Gastrocnemius medialis (tissue), 4 donors: ENCODE measurements around the gene RNF223. TPM values are rescaled to one million over a fixed set of nuclear protein-coding genes. Genes with fewer than 3 reads are reported as not detected.

Experiments
- ATAC-seq, 2 donors: fragments of 150-250 bp; one replicate each; pipeline ENCODE4 v1.9.1; 2016
- DNase-seq, 2 donors: peaks; one replicate each; pipeline ENCODE4 v3.0.0-alpha.2; 2019
- H3K27ac ChIP-seq, 4 donors: fragments of 200-600 bp; sonication (generic); 1 replicate in 1 of 4; 2 replicates in 3 of 4; pipeline ENCODE4 v1.5.1; 2016 to 2018; ENCODE audit warnings: mild to moderate bottlenecking in 2 of 4, moderate library complexity in 1 of 4
- H3K27me3 ChIP-seq, 3 donors: fragments of 200-600 bp; sonication (generic) in 2 of 3; 1 replicate in 1 of 3; 2 replicates in 2 of 3; pipeline versions ENCODE4 v1.5.1 to v1.6.0; 2016 to 2019; ENCODE audit warnings: mild to moderate bottlenecking in 1 of 3, moderate library complexity in 1 of 3
- H3K36me3 ChIP-seq, 2 donors: fragments of 200-600 bp; sonication (generic) in 1 of 2; one replicate each; pipeline ENCODE4 v1.5.1; 2017 to 2018
- H3K4me1 ChIP-seq, 2 donors: fragments of 200-600 bp; sonication (generic) in 1 of 2; one replicate each; pipeline ENCODE4 v1.5.1; 2016 to 2017; ENCODE audit warnings: mild to moderate bottlenecking in 2 of 2
- H3K4me3 ChIP-seq, 4 donors: fragments of 200-600 bp; sonication (generic) in 3 of 4; 1 replicate in 1 of 4; 2 replicates in 3 of 4; pipeline ENCODE4 v1.5.1; 2016 to 2019; ENCODE audit warnings: mild to moderate bottlenecking in 2 of 4
- H3K9me3 ChIP-seq, 3 donors: fragments of 200-600 bp; sonication (generic) in 2 of 3; 1 replicate in 1 of 3; 2 replicates in 2 of 3; pipeline ENCODE4 v1.5.1; 2016 to 2019
- CTCF ChIP-seq, 5 experiments: fragments of 450-650 bp in 3 of 5; fragments of 200-600 bp in 2 of 5; sonication (generic) in 2 of 5; IDR thresholded peaks in 4 of 5; conservative IDR thresholded peaks in 1 of 5; 1 replicate in 4 of 5; 2 replicates in 1 of 5; pipeline ENCODE4 v1.5.1; 2016 to 2019; ENCODE audit warnings: antibody characterized with exemption in 5 of 5, mild to moderate bottlenecking in 3 of 5, moderate library complexity in 3 of 5
- POLR2A ChIP-seq, 2 donors: fragments of 450-650 bp; IDR thresholded peaks; one replicate each; pipeline ENCODE4 v1.6.1; 2017; ENCODE audit warnings: antibody characterized with exemption in 2 of 2, mild to moderate bottlenecking in 2 of 2, moderate library complexity in 2 of 2
- in situ Hi-C, 4 donors: fragments of 200-750 bp; cut with MboI; loops; one replicate each; pipeline versions ENCODE4 v1.15.0 to v1.8.0; 2017; ENCODE audit warnings: low sequenced_read_pairs in 4 of 4
- intact Hi-C: fragments of 100-400 bp; cut with DNase I; formaldehyde crosslinking; loops from one replicate; pipeline ENCODE4 v1.15.1; 2023; ENCODE audit warnings: low total_unique reads
- total RNA-seq, 4 donors: library from RNA; depleted of rRNA; stranded (reverse); fragments of >200 nt; gene quantifications; one replicate each; pipeline versions ENCODE4 v1.1.0 to v1.2.3, GENCODE V29; 2016

The RNF223 gene
- total RNA-seq, 4 donors from 2014 or later: not detected

DNA sequence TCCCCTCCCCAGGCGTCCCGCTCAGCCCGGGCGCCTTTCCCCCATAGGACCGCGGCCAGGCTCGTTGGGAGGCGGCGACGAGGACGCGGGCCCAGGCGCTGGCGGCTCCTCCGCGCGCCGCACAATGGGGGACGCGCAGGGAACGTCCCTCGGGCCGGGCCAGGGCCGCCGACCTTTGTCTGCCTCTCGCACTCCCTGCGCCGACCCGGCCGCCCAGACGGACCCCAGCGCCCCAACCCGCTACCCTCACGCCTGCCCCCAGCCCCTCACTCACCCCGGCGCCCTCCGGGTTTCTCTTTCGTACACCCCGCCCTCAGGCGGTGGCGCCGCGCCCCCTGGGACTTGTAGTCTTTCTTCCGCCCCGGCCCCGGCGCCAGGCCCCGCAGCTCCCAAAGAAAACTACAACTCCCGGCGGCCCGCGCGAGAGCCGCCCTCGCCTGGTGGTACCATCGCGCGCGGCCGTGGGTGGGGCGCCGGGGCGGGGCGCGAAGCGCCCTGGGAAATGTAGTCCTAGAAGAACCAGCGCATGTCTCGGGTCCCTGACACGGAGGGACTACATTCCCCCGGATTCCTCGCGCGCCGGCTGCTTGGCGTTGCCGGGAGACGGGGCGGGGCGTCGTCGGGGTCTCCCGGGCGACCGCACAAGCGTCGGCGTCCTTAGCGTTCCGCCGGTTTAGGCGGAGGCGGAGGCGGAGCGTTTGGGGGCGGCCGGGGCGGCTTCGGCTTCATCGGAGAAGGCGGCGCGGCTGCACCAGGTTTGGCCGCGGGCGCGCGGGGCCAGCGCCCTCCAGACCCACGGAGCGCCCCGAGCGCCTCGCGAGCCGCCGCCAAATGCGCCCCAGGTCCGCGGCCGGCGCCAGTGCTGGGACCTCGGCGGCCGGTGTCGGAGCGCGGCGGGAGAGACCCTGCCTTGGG, 41.9 kb upstream of the RNF223 start, which contains the start of gene C1orf159:
C1orf159 (minus strand) TSS at position 304 of the 915 bp plus-strand sequence. CDS start 24,546 bp downstream, outside the sequence.
- H3K36me3 ChIP-seq: peaks cover 0 to 7% of the 10 kb centered on the region in 2 donors
- in situ Hi-C loops: loop anchor here in 1 of 4 donors (25.0 kb wide), 1 partner anchor 146 kb away; the partner anchor contains the start of gene UBE2J2
- intact Hi-C loops: loop anchor here (1.0 to 10.0 kb wide), 3 partner anchors 81 to 259 kb away; partner anchors contain the start of genes AURKAIP1 and UBE2J2
- H3K9me3 ChIP-seq: peaks cover 0 to 6% (median 0%) of the 10 kb centered on the region in 3 donors
- H3K4me3 ChIP-seq: peak within 1 kb of the TSS; percentile 57 to 97 (median 76)
- peak; percentile 99 for ATAC-seq
- H3K4me1 ChIP-seq: peaks cover 3 to 7% of the 10 kb centered on the region in 2 donors
- peak; percentile 96 to 99 for DNase-seq
- H3K27me3 ChIP-seq: peaks cover 0 to 14% (median under 1%) of the 10 kb centered on the region in 3 donors
- TF ChIP-seq CTCF (IDR thresholded peaks at IDR 0.05 in 4 of 5, conservative IDR thresholded peaks at IDR 0.05 in 1 of 5) (no peak), POLR2A (IDR thresholded peaks at IDR 0.05) (no peak)
- H3K27ac ChIP-seq: peak within 1 kb of the TSS; percentile 63 to 85 (median 74)

- peak overlapping the region; percentile 63 to 85 (median 74) for H3K27ac ChIP-seq
- in situ Hi-C loops: loop anchor here in 1 of 4 donors (25.0 kb wide), 1 partner anchor 147 kb away; the partner anchor contains the start of gene UBE2J2
- ATAC-seq: no peak
Measured at GRCh38 chr1:1115136-1115785, 41.2 kb upstream of the RNF223 start.

GRCh38 chr1:1114431-1114830, 40.3 kb upstream of the RNF223 start:
- ATAC-seq: no peak
- Histone ChIP-seq H3K27me3 (peaks cover 0 to 14% (median 0%) of the 10 kb centered on the region in 3 donors), H3K4me3 (no peak overlapping the region), H3K9me3 (peaks cover 0 to 6% (median 0%) of the 10 kb centered on the region in 3 donors), H3K4me1 (peaks cover 3 to 7% of the 10 kb centered on the region in 2 donors), H3K27ac (no peak overlapping the region), H3K36me3 (peaks cover 0 to 7% of the 10 kb centered on the region in 2 donors)
- intact Hi-C loops: loop anchor here (10.0 kb wide), 1 partner anchor 80 kb away; no protein-coding TSS in a partner anchor
- no peak for DNase-seq
- TF ChIP-seq POLR2A (IDR thresholded peaks at IDR 0.05): no peak
- in situ Hi-C loops: loop anchor here in 1 of 4 donors (25.0 kb wide), 1 partner anchor 148 kb away; the partner anchor contains the start of gene UBE2J2

More at GRCh38 chr1:1115136-1115785, 41.2 kb upstream of the RNF223 start:
- TF ChIP-seq POLR2A (IDR thresholded peaks at IDR 0.05): no peak
- Histone ChIP-seq H3K27me3 (peaks cover 0 to 14% (median 0%) of the 10 kb centered on the region in 3 donors), H3K4me1 (peaks cover 3 to 7% of the 10 kb centered on the region in 2 donors), H3K36me3 (peaks cover 0 to 7% of the 10 kb centered on the region in 2 donors), H3K9me3 (peaks cover 0 to 6% (median 0%) of the 10 kb centered on the region in 3 donors), H3K4me3 (peak overlapping the region; percentile 57 to 97 (median 76))
- intact Hi-C loops: loop anchor here (10.0 kb wide), 1 partner anchor 80 kb away; no protein-coding TSS in a partner anchor
- no peak for DNase-seq

- no peak for DNase-seq
- ATAC-seq: no peak
- peaks cover 0 to 6% (median 0%) of the 10 kb centered on the region in 3 donors for H3K9me3 ChIP-seq
- H3K4me1 ChIP-seq: peaks cover 3 to 7% of the 10 kb centered on the region in 2 donors
- intact Hi-C loops: loop anchor here (10.0 kb wide), 1 partner anchor 78 kb away; no protein-coding TSS in a partner anchor
- H3K27me3 ChIP-seq: no peaks in the 10 kb centered on the region
- H3K27ac ChIP-seq: no peak overlapping the region
- in situ Hi-C loops: loop anchor here in 1 of 4 donors (25.0 kb wide), 1 partner anchor 150 kb away; the partner anchor contains the start of gene UBE2J2
- peaks cover 0 to 7% of the 10 kb centered on the region in 2 donors for H3K36me3 ChIP-seq
- no peak for TF ChIP-seq POLR2A (IDR thresholded peaks at IDR 0.05)
- no peak for TF ChIP-seq CTCF (IDR thresholded peaks at IDR 0.05 in 4 of 5, conservative IDR thresholded peaks at IDR 0.05 in 1 of 5)
- no peak overlapping the region for H3K4me3 ChIP-seq
Measured at GRCh38 chr1:1112237-1112985, 38.3 kb upstream of the RNF223 start.
